ENCODE results near the gene PRSS53.

The PRSS53 gene

GRCh38 chr16:31077024-31077423 lies 11.7 kb downstream of the PRSS53 start:
- DNase-seq: no peak

GRCh38 chr16:31076319-31076718 lies 12.4 kb downstream of the PRSS53 start:
- DNase-seq: no peak

GRCh38 chr16:31074814-31075183 lies 13.9 kb downstream of the PRSS53 start:
- DNase-seq: no peak

- DNase-seq: peak; percentile 98
Measured at GRCh38 chr16:31073970-31074813, 14.6 kb downstream of the PRSS53 start, which contains the start of the genes ZNF646 and ZNF668. Gene ZNF646 (plus strand): TSS chr16:31074422. CDS start chr16:31076325, 1,903 bp downstream. Gene ZNF668 (minus strand): TSS chr16:31074240. CDS start chr16:31064459, 9,781 bp downstream.

- peak; percentile 78 for DNase-seq
Measured at GRCh38 chr16:31073142-31073969, 15.4 kb downstream of the PRSS53 start.

GRCh38 chr16:31072540-31073141 lies 16.1 kb downstream of the PRSS53 start:
- peak; percentile 13 for DNase-seq

GRCh38 chr16:31071861-31072260 lies 16.9 kb downstream of the PRSS53 start:
- DNase-seq: no peak

- DNase-seq: no peak
Measured at GRCh38 chr16:31067342-31067741, 21.4 kb downstream of the PRSS53 start.

GRCh38 chr16:31064882-31065461 lies 23.8 kb downstream of the PRSS53 start:
- no peak for DNase-seq

GRCh38 chr16:31063843-31064611 lies 24.7 kb downstream of the PRSS53 start:
- no peak for DNase-seq

GRCh38 chr16:31063495-31063842 lies 25.3 kb downstream of the PRSS53 start:
- no peak for DNase-seq

GRCh38 chr16:31061813-31062440 lies 26.8 kb downstream of the PRSS53 start:
- no peak for DNase-seq

GRCh38 chr16:31061126-31061812 lies 27.5 kb downstream of the PRSS53 start:
- no peak for DNase-seq

GRCh38 chr16:31055613-31056012 lies 33.1 kb downstream of the PRSS53 start:
- DNase-seq: no peak

- no peak for DNase-seq
Measured at GRCh38 chr16:31052114-31052513, 36.6 kb downstream of the PRSS53 start.

- no peak for DNase-seq
Measured at GRCh38 chr16:31050280-31051030, 38.3 kb downstream of the PRSS53 start.

GRCh38 chr16:31043898-31044481 lies 44.8 kb downstream of the PRSS53 start:
- no peak for DNase-seq

- DNase-seq: no peak
Measured at GRCh38 chr16:31043352-31043751, 45.4 kb downstream of the PRSS53 start.

GRCh38 chr16:31042866-31043265 lies 45.9 kb downstream of the PRSS53 start:
- no peak for DNase-seq

- no peak for DNase-seq
Measured at GRCh38 chr16:31038993-31039392, 49.8 kb downstream of the PRSS53 start.

Measured in NCI-H526 treated with DMSO at 0.1 percent for 48 hours (cell line).